Midbrain (tissue), 1 donor: Measurements from ENCODE around the gene ABTB2.
"Not testable (repeated sequence)": the region's sequence is repeated elsewhere in the genome, so short reads cannot be mapped to it uniquely, and the experiment has no call there.

Experiments
- DNase-seq: peaks from one replicate; lab custom pipeline; 2025; lab: John Stamatoyannopoulos, UW

ABTB2 gene

DNA sequence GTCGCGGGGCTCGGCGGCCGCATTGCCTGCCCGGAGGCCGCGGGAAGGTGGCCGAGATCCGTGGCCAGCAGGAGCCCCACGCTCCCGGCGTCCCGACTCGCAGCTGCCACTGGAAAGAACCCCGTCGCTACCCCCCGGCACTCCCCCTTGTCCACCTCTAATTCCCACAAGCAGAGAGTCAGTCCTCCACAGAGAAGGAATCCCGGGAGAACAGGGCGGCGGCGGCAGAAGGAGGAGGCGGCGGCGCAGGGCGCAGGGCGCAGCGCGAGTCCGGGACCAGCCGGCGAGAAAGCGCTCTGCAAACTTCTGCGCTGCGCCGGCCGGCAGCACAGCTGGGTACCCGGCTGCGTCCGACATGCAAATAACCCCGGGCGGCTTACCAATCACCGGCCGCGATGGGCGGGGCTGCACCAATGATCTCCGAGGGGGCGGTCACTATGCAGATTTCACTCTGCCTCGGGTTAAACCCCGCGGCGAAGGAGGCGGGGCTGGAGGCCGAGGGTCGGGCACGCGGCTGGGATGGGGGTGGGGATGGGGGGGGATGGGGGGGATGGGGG is at the start of gene ABTB2:
Gene ABTB2, minus strand, starts transcription at position 310 of the 557 bp plus-strand sequence.
- peak; percentile 98 for DNase-seq

DNA sequence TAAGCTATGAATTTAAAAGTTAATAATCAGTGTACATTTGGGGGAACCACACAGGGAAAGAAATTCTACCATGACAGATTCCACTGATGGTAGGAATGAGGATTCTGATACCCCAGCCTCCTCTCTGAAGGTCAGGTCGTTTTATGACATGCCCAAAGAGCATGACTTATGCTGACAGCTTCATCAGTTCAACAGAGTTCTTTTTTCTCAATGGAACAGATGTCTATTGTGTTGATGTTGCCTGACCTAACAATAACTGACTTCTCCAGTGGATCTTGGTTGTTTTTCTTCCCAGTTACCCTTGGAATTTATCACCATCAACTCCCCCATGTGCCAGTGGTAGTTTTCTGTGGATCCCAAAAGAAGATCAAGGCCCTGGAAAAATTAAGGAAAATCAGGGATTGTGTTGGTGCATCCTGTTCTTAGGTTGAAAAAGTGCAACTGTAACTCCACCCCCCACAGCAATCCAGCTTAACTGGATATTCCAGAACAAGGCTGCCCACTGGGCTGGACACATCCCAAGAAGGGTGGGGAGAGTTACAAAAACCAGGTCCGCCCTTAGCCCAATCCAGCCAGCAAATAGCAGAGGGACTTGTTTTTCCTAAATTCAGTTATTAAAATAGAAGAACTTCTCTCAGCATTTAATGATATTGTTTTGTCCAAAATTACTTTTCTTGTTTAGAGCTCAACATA is 49.5 kb upstream of the ABTB2 start:
- peak; percentile 7 for DNase-seq

DNA sequence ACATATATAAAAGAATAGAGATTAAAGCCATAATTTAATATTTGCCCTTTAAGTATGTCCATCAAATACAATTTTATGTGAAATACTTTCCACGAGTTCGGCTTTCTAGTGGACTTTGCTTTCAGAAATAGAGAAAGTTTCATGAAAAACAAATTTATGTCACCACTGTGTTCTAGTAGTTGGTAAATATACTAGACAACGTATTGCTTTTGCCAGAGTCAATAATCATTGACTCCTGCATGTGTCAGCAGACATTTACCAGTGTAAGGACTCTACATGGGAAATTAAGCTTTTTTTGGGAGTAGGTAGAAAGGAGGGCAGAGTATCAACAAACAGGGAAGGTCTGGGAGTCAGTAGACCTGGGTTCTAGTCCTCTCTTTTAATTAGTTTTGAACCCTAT is 48.6 kb upstream of the ABTB2 start:
- no peak for DNase-seq

DNA sequence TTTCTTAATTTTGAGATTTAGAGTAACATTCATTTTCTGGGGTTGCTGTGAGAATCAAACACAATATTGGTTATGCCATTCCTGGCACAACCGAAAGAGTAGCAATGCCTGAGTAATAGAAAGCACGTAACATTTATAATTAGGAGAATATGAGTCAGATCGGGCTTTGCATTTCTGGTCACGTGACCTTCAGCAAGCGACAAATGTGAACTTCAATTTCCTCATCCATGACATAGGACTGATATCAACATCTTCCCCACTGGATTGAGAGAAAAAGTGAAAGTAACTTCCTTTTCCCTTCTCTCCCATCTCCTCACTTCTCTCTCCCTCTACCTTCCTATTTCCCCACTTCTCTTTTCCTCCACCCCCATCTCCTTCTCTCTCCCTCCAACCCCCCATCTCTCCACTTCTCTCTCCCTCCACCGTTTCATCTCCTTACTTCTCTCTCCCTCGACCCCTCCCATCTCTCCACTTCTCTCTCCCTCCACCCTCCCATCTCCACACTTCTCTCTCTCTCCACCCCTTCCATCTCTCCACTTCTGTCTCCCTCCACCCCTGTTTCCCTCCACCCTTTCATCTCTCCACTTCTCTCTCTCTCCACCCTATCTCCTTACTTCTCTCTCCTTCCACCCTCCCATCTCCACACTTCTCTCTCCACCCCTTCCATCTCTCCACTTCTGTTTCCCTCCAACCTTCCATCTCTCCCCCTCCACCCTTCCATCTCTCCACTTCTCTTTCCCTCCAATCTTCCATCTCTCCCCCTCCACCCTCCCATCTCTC is 47.5 kb upstream of the ABTB2 start:
- DNase-seq: no peak

DNA sequence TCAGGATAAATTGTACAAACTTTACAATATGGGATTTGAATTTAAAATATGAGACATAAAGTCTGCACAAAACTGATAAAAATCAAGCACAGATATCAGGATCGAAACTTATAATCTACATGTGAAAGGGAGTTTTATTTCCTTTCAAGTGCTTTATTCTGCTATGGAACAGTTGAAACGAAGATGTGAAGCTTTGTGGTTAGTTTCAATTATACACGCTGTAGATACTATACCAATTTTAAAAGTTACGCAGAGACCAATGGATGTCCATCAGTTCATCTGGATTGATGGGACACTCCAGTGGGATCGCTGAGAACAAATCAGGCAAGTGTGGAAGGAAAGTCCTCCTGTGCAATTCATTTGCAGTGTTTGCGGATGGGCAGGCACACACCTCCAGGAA is 46.5 kb upstream of the ABTB2 start:
- DNase-seq: no peak

DNA sequence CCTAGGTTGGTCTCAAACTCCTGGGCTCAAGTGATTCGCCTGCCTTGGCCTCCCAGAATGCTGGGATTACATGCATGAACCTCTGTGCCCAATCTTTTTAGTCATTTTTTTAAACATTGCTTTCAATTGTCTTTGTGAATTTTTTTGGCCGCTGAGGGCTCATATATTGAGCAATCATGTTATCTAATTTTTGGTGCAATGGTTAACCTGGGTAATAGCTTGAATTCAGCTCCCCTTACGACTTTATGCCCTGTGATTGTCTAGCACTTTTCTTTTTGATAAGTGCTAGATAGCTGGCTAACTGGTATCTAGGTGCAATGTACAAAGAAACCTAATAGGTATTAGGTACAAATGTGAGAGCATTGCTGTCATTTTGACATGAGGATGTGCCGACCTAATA is 45.6 kb upstream of the ABTB2 start:
- no peak for DNase-seq

DNA sequence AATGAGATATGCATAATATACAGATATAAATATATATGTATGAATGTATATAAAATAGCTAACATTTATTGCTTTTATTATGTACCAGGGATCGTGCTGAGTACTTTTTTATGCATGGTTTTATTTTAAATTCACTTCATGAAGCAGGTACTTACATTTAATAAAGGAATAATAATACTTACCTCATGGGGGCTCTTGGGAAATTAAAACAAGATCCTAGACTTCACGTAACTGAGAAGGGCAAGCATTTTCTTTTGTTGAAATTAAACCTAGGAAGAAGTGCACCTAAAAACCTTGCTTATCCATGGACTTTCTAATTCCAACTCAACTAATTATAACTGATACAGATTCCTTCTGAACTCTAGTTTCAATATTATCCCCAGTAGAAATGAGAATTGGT is 40.0 kb upstream of the ABTB2 start:
- no peak for DNase-seq

DNA sequence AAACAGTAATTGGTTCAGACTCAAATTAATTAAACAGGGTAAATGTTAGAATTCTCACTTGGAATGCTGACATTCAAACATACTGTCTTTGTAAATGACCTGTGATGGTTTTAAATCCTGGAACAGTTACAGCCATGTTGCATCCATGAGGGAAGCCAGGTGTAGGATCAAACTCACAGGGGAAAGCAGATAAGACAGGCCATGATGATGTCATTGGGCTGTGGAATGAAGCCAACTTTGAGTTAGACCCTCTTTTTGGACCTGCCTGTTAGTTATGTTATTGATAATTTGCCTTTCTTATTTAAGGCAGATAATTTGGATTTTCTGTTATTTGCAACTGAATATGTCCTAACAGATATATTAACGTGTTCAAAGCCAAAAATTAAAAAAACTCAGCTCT is 39.3 kb upstream of the ABTB2 start:
- DNase-seq: no peak

DNA sequence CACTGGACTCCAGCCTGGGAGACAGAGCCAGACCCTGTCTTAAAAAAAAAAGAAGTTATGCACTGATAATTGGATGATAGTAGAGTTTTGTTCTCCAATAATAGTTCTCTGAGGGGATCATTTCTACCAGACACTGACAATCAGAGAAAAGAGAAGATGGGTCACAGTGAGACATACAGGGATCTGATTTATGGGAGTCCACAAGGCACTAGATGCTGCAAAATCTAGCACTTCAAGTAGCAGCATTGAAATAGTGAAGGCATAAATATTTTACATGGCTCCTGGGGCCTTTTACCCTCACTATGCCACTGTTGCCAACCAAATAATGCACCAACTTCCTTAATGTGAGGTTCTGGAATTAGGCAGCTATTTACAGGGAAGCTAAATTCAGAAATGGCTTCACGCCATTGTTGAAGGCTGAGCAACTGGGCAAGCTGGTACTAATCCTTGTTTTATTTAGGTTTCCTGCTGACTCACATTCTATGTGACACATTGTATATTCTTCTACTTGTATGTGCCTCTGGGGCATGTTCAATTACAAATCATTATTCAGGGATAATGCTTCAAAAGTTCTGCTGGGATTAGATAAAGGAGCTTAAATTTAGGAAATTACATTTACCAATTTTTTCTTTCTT is 38.2 kb upstream of the ABTB2 start:
- DNase-seq: no peak

DNA sequence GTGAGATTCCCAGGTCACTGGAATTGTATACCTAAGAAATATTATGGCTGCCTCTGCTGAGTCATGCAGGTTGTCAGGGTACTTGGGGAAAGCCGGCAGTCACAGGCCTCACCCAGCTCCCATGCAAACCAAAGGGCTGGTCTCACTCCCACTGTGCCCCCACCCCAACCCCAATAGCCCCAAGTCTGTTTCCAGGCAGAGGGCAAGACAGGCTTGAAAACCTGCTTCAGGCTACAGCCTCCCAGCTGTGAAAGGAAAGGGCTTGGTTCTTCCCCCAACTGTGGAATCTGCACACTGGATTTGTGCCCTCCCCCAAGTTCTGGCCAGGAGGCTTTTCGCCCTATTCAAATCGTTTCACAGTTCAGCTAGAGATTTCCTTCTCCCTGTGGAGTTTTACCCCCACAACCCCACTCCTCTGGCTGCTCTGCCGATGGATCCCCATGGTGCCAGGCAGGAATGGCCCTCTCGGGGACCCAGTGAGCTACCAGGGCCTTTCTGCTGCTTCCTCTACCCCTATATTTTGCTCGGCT is 37.0 kb upstream of the ABTB2 start:
- DNase-seq: no peak

DNA sequence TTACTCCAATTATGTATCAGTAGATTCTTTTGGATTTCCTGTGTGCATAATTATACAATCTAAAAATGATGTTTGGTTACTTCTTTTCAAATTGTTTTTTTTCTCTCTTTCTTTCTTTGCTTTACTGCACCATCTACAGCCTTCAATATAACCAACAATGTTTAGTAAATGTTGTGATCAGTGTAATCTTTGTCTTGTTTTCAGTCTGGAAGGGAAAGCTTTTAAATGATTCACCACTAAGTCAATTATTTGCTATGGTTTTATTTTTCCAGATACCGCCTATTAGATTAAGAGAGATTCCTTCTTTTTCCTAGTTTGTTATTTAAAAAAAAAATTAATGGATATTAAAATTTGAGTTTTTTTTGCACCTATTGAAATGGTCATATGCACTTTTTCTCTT is 29.8 kb upstream of the ABTB2 start:
- no peak for DNase-seq

DNA sequence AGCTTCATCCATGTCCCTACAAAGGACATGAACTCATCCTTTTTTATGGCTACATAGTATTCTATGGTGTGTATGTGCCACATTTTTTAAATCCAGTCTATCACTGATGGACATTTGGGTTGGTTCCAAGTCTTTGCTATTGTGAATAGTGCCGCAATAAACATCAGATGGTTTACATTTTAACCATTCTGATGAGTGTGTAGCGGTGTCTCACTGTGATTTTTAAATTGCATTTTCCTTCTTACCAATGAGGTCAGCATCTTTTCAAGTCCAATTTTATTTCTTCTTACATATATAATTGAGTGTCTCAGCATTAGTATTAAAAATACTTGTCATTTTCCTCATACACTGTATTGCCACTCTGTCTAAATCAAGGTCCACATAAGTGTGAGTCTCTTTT is 28.5 kb upstream of the ABTB2 start:
- DNase-seq: not testable (repeated sequence)

DNA sequence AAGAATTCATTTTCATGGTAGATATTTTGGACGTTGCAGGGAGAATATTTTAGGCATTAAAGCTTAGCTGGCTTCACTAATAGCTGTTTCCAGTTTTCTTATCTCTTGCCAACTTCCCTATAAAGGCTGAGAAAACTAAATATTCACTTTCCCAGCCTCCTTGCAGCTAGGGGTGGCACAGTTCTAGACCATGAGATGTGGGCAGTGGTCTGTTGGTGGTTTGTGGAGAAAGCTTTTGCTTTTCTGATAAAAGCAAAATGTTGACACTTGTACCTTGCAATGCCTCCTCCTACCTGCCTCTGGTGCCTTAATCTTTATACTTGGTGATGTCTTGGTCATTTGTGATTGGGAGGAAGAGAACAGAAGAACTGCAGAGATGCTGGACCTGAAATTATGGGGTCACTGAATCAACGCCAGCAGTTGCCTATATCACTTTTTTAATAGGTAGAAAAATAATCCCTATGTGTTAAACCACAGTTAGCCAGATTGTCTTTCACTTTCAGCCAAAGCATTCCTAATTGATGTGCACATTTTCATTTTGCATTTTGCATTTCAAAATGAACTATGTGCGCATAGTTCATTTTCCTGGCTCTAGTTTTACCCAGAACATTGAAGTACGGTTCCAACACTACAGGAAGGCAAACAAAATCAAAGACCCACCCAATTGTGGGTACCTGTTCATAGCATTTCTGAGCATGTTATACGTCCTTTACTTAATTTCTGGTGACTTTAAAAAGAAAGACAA is 24.9 kb upstream of the ABTB2 start:
- no peak for DNase-seq

DNA sequence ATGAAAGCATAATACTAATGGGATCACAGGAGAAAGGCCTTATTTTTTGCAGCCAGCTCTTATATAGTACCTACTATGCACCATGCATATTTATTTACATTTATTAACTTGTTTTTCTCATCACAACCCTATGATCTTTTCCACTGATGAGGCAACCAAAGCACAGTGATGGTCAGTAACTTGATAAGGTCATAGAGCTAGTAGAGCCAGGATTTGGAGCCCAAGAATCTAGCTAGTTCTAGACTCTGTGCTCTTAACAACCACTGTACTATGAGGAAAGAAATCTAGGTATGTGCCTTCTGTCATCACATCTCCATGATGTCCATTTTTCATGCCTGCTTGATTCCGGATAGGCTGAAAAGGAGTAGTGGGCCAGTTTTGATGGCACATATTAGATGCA is 24.0 kb upstream of the ABTB2 start:
- no peak for DNase-seq

DNA sequence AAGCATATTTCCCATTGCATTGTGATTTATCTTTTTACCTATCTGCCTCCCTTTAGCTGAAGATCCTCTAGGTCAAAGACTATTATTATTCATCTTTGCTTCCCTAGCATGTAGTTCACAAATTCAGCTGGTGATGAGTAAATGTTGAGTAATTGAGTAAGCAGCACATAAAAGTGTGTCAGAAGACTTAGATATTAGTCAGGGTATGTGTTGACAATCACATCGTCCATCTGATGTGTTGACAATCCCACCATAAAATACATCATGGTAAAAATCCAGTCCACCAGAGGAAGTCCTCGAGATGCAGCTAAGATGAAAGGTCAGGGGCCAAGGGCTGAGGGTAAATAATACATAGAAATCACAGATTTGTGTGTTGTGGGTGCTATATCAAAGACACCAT is 22.9 kb upstream of the ABTB2 start:
- DNase-seq: no peak

DNA sequence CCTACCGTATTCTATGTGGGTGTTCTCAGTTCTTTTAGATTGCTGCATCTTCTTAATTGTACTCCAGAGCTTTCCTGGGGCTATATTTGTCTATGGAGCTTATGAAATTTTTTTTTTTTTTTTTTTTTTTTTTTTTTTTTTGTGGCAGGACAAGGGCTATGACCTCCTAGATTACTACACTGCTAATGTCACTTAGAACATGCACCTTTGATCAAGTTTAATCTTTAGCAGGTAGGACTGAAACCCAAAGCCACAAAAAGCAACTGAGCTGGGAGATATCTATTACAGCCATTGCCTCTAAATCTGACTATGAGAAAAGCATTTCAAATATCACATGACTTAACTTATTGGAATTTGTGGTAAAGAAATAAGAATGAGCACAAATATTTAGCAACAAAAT is 21.7 kb upstream of the ABTB2 start:
- DNase-seq: no peak

DNA sequence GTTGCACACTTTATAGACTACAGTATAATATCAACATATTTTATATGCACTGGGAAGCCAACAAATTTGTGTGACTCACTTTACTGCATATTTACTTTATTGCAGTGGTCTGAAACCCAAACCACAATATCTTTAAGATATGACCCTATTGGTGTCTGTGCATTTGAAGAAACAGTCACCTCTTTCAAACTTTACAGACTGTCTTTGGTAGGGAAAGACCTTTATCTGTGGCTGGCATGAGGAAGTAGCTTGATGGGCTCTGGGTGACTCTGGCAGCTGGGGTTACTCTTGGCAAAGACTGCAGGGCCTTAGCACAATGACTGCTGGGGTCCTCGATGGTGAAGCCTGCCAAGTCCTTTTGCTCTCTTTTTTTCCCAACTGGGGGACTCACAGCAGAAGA is 21.3 kb upstream of the ABTB2 start:
- DNase-seq: no peak

DNA sequence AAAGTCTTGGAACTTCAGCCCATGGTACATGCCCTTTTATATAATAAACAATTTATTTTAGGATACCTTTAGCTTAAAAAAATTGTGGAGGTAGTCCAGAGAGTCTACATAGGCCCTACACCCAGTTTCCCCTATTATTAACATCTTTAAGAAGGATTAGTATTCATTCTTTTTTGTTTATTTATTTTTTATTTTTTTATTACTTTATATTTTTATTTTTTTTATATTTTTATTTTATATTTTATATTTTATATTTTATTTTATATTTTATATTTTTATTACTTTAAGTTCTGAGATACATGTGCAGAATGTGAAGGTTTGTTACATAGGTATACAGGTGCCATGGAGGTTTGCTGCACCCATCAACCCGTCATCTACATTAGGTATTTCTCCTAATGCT is 15.9 kb upstream of the ABTB2 start:
- no peak for DNase-seq

DNA sequence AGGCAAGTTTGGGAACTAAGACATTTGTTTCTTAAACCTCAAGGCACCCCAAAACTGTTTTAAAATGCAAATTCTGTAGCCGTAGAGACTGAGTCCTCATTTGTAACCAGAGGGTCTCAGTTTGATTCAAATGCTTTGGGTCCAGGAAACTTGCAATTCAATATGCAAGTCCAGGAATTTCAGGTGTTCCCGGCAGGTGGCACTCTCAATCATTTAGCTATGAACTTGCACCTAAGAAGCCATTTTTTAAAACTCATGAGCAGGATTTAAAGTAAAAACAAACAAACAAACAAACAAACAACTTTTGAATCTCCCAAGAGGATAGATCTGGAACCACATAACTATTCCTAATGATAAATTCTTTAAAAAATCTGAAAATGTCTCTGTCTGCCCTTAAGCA is 8.7 kb upstream of the ABTB2 start:
- no peak for DNase-seq

DNA sequence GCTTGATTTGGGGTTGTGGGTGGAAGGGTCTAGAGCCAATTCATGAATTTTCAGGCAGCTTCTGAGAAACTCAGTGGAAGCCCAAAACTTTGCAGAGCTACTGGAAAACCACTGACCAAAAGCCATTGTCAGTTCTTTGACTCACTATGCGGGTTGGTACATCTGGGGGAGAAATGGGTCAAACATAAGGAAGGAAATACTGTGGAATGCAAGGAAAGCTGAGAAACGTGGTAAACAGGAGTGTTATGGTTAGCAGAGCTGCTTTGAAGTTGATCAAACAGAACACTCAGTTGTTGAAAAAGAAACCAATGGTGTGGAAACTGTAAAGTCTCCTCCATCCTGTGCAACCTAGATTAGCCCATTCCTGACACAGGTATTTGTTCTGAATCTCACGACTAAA is 6.3 kb upstream of the ABTB2 start:
- no peak for DNase-seq

DNA sequence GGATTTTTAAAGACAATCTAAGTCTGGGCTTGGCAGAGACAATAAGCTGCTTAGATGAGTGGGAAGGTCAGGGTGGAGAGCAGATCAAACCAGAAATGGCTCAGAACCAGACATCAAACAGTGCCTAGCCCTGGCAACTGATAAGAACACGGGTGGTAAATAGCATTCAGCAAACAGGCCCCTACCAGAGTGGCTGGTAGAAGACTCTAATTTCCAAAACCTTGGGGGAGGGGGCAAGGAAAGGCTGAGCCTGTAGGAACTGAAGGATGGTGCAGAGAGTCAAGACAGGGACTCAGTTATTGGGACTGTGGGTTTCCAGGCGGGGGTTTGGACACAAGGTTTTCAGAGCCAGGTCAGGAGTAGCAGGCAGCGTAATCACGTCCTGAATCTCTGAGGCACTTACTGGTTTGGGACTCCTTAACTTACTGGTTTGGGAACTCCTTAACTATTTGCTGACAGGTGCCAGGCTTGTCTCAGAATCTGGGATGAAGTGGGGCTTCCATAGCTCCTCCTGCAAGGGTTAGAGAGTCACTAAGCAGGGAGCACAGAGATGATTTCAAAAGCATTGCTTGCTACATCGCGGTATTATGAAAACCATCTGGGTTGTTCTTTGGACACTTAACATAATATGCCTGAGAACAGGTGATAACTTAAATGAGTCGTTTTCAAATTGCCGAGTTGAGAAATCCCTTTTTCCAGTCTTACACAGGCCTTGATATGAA is 5.7 kb upstream of the ABTB2 start:
- no peak for DNase-seq
